ENCODE data around the gene AGBL5.

- no peak for TF ChIP-seq POLR2A (IDR thresholded peaks at IDR 0.05)
- no peak for TF ChIP-seq POLR2AphosphoS5 (IDR thresholded peaks at IDR 0.05)
- TF ChIP-seq CTCF (IDR thresholded peaks at IDR 0.05 in 8 of 11, conservative IDR thresholded peaks at IDR 0.05 in 3 of 11) = no peak
Measured at GRCh38 chr2:27003857-27004256, 47.6 kb upstream of the AGBL5 start.

All from spleen (tissue), 7 donors.